Neural crest cell (in vitro differentiated cells): ENCODE data around the gene MYPN. TPM values are rescaled to one million over a fixed set of nuclear protein-coding genes. Genes with fewer than 3 reads are reported as not detected.

ENCODE experiments used
- DNase-seq: peaks from one replicate; pipeline ENCODE4 v3.0.0; 2021; ENCODE audit warnings: low read depth, mixed read lengths, low spot score
- H3K27ac Mint-ChIP-seq: one replicate; pipeline ENCODE4 v1.8.0; 2021; ENCODE audit warnings: mild to moderate bottlenecking, mixed read lengths; ENCODE audit not compliant: unreplicated experiment
- H3K27me3 Mint-ChIP-seq: 2 replicates; pipeline ENCODE4 v1.8.0; 2021; ENCODE audit warnings: low read depth, mild to moderate bottlenecking, mixed read lengths
- H3K36me3 Mint-ChIP-seq: 2 replicates; pipeline ENCODE4 v1.8.0; 2021; ENCODE audit warnings: low read depth, mild to moderate bottlenecking, mixed read lengths
- H3K4me1 Mint-ChIP-seq: 2 replicates; pipeline ENCODE4 v1.8.0; 2021; ENCODE audit warnings: mixed read lengths
- H3K4me3 Mint-ChIP-seq: one replicate; pipeline ENCODE4 v1.8.0; 2021; ENCODE audit warnings: mild to moderate bottlenecking, mixed read lengths
- H3K9me3 Mint-ChIP-seq: 2 replicates; pipeline ENCODE4 v1.8.0; 2021; ENCODE audit warnings: mixed read lengths
- CTCF ChIP-seq: fragments of 200-600 bp; sonication (generic); conservative IDR thresholded peaks from 2 replicates; pipeline ENCODE4 v1.5.0; 2021; ENCODE audit warnings: antibody characterized with exemption, mild to moderate bottlenecking
- total RNA-seq: library from RNA; stranded (reverse); gene quantifications from 2 replicates; pipeline ENCODE4 v1.2.1, GENCODE V29; 2021

Gene MYPN
- total RNA-seq, 1 donor from 2014 or later = not detected

DNA sequence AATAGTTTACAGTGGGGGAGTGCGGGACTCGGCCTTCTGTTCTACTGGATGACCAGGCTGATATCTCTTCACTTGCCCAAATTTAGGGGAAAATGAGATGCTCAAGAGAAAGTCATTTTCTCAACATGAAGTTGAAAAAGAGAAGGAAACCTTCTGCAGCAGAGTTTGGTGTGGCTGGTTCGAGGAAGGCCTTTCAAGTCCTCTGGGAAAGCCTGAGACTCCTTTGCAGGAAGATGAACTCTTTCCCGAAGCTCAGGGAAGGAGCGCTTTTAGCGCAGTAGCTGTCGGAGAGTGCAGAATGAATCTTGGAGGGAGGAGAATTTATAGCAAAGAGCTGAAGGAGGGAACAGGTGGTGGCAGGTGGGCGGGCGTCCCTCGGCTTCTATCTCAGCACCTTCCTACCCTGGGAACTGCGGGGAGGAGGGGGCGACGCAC lies 122.5 kb downstream of the MYPN start, which contains the start of gene ATOH7:
Gene ATOH7 (minus strand): TSS at position 297 of the 435 bp plus-strand sequence. CDS start 436 bp downstream, outside the sequence.
- DNase-seq = no peak
- Mint-ChIP-seq H3K27me3 (peaks cover 23% of the 10 kb centered on the region), H3K36me3 (no peaks in the 10 kb centered on the region), H3K27ac (peak within 1 kb of the TSS; percentile 98), H3K9me3 (no peaks in the 10 kb centered on the region), H3K4me1 (peaks cover 17% of the 10 kb centered on the region), H3K4me3 (peak within 1 kb of the TSS; percentile 91)
- TF ChIP-seq CTCF = no peak

DNA sequence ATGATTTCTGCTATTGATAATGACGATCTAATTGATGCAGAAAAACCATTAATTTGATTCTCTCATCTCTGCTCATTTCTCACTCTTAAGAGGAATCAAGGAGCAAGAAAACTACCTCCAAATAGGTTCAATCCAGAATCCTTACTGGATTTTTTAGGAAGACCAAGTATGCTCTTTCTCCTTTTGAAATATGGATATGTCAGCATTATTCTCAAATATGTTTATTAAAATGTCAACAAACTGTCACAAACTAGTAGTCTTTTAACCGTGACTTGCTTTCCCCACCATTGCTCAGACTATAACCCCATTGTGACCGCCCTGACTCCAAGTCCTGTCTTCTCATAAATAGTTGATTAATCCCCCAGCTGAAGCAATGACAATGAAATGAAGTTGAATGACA lies 123.8 kb downstream of the MYPN start:
- no peaks in the 10 kb centered on the region for H3K36me3 Mint-ChIP-seq
- H3K27me3 Mint-ChIP-seq = peaks cover 23% of the 10 kb centered on the region
- no peak for TF ChIP-seq CTCF
- peak overlapping the region; percentile 12 for H3K4me3 Mint-ChIP-seq
- H3K4me1 Mint-ChIP-seq = peaks cover 17% of the 10 kb centered on the region
- no peaks in the 10 kb centered on the region for H3K9me3 Mint-ChIP-seq
- DNase-seq = no peak
- no peak overlapping the region for H3K27ac Mint-ChIP-seq

DNA sequence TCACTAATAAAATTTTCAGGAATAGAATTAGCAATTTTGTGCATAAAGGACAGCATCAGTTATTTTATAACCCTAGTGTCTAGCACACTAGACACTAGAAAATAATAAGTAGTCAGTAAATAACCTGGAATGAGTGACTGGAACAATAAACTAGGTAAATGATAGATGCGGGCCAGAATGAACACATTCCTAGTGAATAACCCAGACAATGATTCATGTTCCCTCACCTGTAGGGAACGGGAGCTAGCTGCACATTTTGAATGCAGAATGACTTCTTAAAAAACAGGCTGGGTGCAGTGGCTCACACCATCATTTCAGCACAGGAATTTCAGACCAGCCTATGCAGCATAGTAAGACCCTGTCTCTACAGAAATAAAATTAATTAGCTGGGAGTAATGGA lies 125.8 kb downstream of the MYPN start:
- Mint-ChIP-seq H3K36me3 (no peaks in the 10 kb centered on the region), H3K9me3 (no peaks in the 10 kb centered on the region), H3K27me3 (peaks cover 23% of the 10 kb centered on the region), H3K4me3 (no peak overlapping the region), H3K4me1 (peaks cover 17% of the 10 kb centered on the region), H3K27ac (no peak overlapping the region)
- TF ChIP-seq CTCF = no peak
- no peak for DNase-seq

GRCh38 chr10:68235581-68235980 lies 126.3 kb downstream of the MYPN start:
- Mint-ChIP-seq H3K27ac (no peak overlapping the region), H3K9me3 (no peaks in the 10 kb centered on the region), H3K4me3 (no peak overlapping the region), H3K27me3 (peaks cover 23% of the 10 kb centered on the region), H3K36me3 (no peaks in the 10 kb centered on the region), H3K4me1 (peaks cover 17% of the 10 kb centered on the region)
- no peak for DNase-seq
- no peak for TF ChIP-seq CTCF

DNA sequence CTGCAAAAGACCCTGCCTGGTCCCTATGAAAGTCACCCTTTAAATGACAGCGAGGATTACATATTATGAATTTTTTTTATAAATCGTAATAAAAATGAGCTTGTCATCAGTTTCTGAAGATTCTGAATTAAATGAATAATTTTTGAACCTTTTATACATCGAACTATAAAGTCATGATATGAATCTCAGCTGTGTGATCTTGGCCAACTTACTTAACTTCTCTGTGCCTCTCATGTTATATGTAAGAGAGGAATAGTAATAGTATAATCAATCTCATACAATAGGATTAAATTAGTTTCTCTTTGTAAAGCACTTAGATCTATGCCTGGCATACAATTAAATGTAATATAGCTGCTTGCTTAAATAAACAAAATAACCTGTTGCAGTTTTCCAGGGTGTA lies 127.9 kb downstream of the MYPN start:
- no peaks in the 10 kb centered on the region for H3K36me3 Mint-ChIP-seq
- no peak overlapping the region for H3K27ac Mint-ChIP-seq
- DNase-seq = no peak
- peaks cover 6% of the 10 kb centered on the region for H3K4me1 Mint-ChIP-seq
- H3K4me3 Mint-ChIP-seq = no peak overlapping the region
- no peaks in the 10 kb centered on the region for H3K9me3 Mint-ChIP-seq
- peaks cover 14% of the 10 kb centered on the region for H3K27me3 Mint-ChIP-seq
- TF ChIP-seq CTCF = no peak

DNA sequence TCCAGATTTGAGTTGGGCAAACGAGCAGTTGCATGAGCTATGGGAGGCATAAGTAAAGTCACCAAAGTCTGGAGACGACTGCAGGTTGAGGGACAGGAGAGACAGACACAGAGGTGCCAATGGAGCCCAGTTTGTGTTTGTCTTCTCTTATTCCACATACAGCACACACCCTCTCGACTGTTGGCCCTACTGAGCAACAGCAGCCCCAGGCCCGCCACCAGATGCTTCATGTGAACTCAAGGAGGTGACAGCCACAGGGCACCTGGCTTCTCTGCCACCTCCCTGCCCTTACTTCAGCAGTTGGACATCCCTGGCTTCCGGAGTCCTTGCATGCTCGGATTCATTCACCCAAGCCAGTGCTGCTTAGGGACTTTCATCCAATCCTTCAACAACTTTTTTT lies 129.1 kb downstream of the MYPN start:
- Mint-ChIP-seq H3K27ac (no peak overlapping the region), H3K36me3 (no peaks in the 10 kb centered on the region), H3K4me3 (no peak overlapping the region), H3K27me3 (peaks cover 7% of the 10 kb centered on the region), H3K9me3 (no peaks in the 10 kb centered on the region), H3K4me1 (no peaks in the 10 kb centered on the region)
- no peak for TF ChIP-seq CTCF
- DNase-seq = no peak
